IPS-20b (cell line): ENCODE measurements around the gene CFAP46.

Source experiments
- H3K27ac ChIP-seq: one replicate; pipeline ENCODE4 v1.5.1; 2013; ENCODE audit warnings: low read length
- H3K27me3 ChIP-seq: 2 replicates; pipeline ENCODE4 v1.6.1; 2013; ENCODE audit warnings: mild to moderate bottlenecking, low read length, inconsistent platforms; ENCODE audit not compliant: insufficient read depth
- H3K36me3 ChIP-seq: 2 replicates; pipeline ENCODE4 v1.6.1; 2013; ENCODE audit warnings: low read depth, mild to moderate bottlenecking, inconsistent platforms, low read length, moderate library complexity; ENCODE audit not compliant: insufficient read depth
- H3K4me1 ChIP-seq: 2 replicates; pipeline ENCODE4 v1.6.1; 2013; ENCODE audit warnings: mild to moderate bottlenecking, control low read depth, inconsistent platforms, low read length, moderate library complexity; ENCODE audit not compliant: insufficient read depth
- H3K4me3 ChIP-seq: 2 replicates; pipeline ENCODE4 v1.5.1; 2013; ENCODE audit warnings: mild to moderate bottlenecking, low read length, inconsistent platforms
- H3K9ac ChIP-seq: 2 replicates; pipeline ENCODE4 v1.6.1; 2013; ENCODE audit warnings: low read depth, mild to moderate bottlenecking, inconsistent platforms, low read length, moderate library complexity
- H3K9me3 ChIP-seq: 2 replicates; pipeline ENCODE4 v1.6.1; 2013; ENCODE audit warnings: mild to moderate bottlenecking, low read depth, low read length, inconsistent platforms; ENCODE audit not compliant: insufficient read depth

Gene CFAP46

GRCh38 chr10:132815168-132815857, 127.1 kb downstream of the CFAP46 start:
- H3K9ac ChIP-seq = no peak overlapping the region
- H3K36me3 ChIP-seq = no peaks in the 10 kb centered on the region
- no peak overlapping the region for H3K4me3 ChIP-seq
- H3K4me1 ChIP-seq = no peaks in the 10 kb centered on the region
- H3K9me3 ChIP-seq = peaks cover 6% of the 10 kb centered on the region; the same call in 1 of the 2 replicates
- H3K27ac ChIP-seq = no peak overlapping the region
- H3K27me3 ChIP-seq = no peaks in the 10 kb centered on the region

DNA sequence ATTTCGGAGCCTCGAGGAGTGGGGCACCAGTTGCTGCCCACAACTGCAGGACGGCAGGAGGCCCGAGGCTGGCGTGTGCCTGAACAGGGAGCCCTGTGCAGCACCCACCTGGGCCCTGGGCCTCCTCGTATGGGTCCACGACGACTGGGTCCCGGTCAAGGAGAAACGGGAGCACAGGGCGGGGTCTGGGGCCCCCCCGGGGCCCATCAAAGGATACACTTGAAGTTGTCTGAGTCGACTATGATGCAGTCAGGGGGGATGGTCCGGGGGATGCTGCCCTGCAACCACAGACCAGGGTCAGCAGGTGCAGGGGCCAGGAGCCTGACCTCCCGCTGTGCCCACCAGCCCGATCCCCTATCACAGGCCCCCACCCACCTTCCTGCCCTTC, 127.9 kb downstream of the CFAP46 start:
- H3K9ac ChIP-seq = no peak overlapping the region
- no peaks in the 10 kb centered on the region for H3K9me3 ChIP-seq
- no peaks in the 10 kb centered on the region for H3K27me3 ChIP-seq
- no peak overlapping the region for H3K4me3 ChIP-seq
- H3K27ac ChIP-seq = no peak overlapping the region
- H3K36me3 ChIP-seq = no peaks in the 10 kb centered on the region
- no peaks in the 10 kb centered on the region for H3K4me1 ChIP-seq

DNA sequence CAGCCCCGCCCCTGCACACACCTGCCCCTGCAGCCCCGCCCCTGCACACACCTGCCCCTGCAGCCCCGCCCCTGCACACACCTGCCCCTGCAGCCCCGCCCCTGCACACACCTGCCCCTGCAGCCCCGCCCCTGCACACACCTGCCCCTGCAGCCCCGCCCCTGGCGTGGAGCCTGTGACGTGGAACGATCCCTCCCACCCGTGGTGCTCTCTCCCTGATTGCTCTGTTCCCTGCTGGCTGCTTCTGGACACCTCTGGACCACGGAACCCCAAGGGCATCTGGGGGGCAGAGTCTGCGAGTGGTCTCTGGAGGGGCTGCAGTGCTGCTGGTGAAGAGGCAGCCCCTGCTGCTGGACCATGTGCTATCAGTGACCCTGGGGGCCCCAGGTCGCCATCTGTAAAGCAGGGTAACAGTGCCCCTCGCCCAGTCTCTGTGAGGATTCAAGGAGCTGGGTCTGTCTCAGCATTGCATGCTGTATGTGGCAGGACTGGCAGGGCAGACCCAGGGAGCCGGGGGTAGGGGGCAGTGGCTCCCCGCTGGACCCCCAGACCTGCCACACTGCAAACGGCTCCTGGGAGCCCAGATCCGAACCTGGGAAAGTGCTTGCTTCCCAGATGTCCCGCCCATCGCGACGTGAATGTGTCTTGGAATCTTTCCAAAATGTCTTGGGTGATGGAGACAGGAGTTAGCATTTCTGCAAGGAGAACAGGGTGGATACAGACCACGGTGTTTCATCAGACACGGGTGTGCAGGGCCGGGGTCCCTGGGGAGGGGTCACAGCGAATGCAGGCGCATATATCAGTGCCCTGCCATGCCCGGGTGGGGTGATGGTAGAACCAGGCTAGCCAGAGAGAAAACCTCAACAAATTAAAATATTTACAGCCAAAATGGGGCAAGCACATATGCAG, 128.6 kb downstream of the CFAP46 start:
- H3K9me3 ChIP-seq = no peaks in the 10 kb centered on the region
- no peaks in the 10 kb centered on the region for H3K27me3 ChIP-seq
- no peaks in the 10 kb centered on the region for H3K36me3 ChIP-seq
- no peak overlapping the region for H3K27ac ChIP-seq
- no peaks in the 10 kb centered on the region for H3K4me1 ChIP-seq
- H3K4me3 ChIP-seq = no peak overlapping the region
- no peak overlapping the region for H3K9ac ChIP-seq

DNA sequence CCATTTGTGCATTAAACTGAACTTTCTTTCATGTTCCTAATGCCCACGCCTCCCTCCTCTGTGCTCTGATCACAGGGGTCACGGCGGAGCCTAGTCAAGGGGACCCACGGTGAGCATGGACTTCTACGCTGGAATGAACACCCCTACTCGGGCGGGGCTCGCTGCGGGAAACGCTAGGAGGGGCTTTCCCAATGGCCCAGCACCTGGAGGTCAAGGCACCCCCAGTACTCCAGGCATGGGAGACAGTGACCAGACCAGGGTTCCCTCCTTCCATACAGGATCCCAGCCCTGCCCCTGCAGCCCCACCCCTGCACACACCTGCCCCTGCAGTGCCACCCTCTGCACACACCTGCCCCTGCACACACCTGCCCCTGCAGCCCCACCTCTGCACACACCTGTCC, 129.4 kb downstream of the CFAP46 start:
- Histone ChIP-seq H3K4me3 (no peak overlapping the region), H3K27ac (no peak overlapping the region), H3K36me3 (no peaks in the 10 kb centered on the region), H3K4me1 (no peaks in the 10 kb centered on the region), H3K9ac (no peak overlapping the region), H3K9me3 (no peaks in the 10 kb centered on the region), H3K27me3 (no peaks in the 10 kb centered on the region)

GRCh38 chr10:132812520-132812919, 129.8 kb downstream of the CFAP46 start:
- no peaks in the 10 kb centered on the region for H3K36me3 ChIP-seq
- H3K9me3 ChIP-seq = no peaks in the 10 kb centered on the region
- no peak overlapping the region for H3K27ac ChIP-seq
- H3K4me3 ChIP-seq = no peak overlapping the region
- no peak overlapping the region for H3K9ac ChIP-seq
- H3K27me3 ChIP-seq = no peaks in the 10 kb centered on the region
- H3K4me1 ChIP-seq = no peaks in the 10 kb centered on the region

DNA sequence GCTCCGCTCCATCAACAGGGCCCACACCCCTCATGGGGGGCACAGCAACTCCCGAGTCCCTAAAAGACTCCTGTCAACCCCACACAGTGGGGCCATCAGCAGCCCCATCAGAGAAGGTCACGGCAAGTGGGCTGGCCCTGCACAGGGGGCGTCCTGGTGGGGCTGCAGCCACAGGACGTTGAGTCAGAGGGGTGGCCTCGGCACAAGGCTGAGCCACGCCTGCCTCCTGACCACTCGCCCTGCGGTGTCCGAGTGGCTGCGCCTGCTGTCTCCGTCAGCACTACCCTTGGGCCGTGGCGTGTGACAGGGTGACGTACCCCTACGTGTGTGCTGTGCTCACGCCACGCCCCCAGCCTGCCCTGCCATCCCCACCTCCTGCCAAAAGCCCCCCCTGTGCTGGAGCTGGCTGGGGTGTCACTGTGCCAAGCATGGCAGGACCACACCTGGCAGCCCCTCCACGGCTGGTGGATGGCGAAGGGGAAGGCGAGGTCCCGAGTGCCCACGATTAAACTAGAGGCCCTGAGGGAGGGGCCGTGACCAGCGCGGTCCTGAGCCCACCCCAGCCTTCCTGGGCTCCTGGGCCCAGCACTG, 130.4 kb downstream of the CFAP46 start:
- Histone ChIP-seq H3K27ac (no peak overlapping the region), H3K36me3 (no peaks in the 10 kb centered on the region), H3K4me3 (no peak overlapping the region), H3K4me1 (no peaks in the 10 kb centered on the region), H3K9me3 (no peaks in the 10 kb centered on the region), H3K9ac (no peak overlapping the region), H3K27me3 (no peaks in the 10 kb centered on the region)

DNA sequence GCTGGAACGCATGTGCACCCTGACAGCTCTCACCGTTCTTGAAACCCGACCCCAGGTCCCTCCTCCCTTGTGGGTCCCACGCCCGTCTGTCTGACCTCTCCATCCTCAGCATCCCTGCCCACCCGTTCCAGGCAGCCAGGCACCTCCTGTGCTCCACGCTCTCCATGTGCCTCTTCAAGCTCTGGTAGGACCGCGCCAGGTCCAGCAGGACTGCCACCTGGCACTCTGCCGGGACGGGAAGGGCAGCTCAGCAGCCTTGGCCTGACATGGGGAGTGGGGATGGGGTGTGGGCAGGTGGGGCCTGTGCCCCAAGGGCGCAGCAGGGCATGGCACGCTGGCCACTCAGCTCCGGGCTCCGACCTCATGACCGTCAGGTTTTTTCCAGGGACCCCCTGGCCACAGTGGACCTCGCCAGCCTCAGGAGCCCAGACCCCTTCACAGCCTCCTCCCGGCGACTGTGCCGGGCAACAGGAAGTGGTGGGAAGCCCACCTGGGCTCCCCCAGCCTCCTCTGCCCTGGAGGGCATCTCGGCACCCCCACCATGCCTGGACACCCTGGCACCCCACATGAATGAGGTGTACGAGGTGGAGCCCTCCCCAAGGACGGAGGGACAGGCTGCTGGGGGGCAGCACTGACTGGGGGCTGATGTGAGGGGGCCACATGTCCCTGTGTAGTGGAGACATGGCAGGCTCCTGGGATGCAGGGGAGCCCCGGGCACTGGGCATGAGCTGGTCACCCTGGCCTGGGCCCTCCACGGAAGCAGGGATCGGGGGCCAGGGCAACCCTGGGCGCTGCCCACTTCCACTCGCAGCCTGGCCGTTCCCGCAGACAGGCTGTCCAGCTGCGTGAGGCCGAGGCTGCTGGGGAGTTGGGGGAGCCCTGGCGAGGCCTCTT, 131.3 kb downstream of the CFAP46 start:
- H3K36me3 ChIP-seq = no peaks in the 10 kb centered on the region
- no peak overlapping the region for H3K9ac ChIP-seq
- H3K9me3 ChIP-seq = no peaks in the 10 kb centered on the region
- no peak overlapping the region for H3K4me3 ChIP-seq
- no peak overlapping the region for H3K27ac ChIP-seq
- no peaks in the 10 kb centered on the region for H3K4me1 ChIP-seq
- no peaks in the 10 kb centered on the region for H3K27me3 ChIP-seq

DNA sequence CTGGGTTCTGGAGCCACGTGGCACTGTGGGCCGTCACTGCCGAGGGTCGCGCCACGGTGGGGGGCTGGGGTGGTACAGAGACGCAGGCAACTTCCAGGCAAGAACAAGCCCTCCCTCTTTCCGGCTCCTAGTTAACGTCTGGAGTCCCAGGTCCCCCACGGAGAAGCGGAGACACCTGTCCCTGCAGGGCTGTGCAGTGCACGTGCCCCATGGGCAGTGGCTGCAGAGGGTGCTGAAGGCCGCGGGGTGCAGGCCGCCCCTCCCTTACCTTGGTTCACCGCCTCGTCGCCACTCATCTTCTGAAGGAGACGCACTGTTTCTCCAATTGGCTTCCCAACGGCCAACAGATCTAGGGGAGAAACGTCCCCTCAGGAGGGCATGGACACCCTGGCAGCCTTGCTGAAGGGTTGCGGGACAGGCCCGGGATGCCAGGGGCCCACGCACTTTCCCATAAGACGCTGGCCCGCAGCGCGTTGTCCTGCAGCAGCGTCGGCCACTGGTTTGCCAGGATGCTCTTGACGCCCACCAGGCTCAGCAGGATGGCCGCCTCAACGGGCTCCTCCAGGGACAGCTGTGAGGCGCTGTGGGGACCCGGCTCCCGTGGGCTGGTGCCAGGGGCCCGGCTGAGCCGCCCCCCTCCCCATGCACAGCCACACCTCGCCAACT, 132.1 kb downstream of the CFAP46 start:
- H3K36me3 ChIP-seq = no peaks in the 10 kb centered on the region
- no peak overlapping the region for H3K4me3 ChIP-seq
- H3K27me3 ChIP-seq = no peaks in the 10 kb centered on the region
- no peaks in the 10 kb centered on the region for H3K4me1 ChIP-seq
- H3K9me3 ChIP-seq = no peaks in the 10 kb centered on the region
- no peak overlapping the region for H3K9ac ChIP-seq
- H3K27ac ChIP-seq = no peak overlapping the region

DNA sequence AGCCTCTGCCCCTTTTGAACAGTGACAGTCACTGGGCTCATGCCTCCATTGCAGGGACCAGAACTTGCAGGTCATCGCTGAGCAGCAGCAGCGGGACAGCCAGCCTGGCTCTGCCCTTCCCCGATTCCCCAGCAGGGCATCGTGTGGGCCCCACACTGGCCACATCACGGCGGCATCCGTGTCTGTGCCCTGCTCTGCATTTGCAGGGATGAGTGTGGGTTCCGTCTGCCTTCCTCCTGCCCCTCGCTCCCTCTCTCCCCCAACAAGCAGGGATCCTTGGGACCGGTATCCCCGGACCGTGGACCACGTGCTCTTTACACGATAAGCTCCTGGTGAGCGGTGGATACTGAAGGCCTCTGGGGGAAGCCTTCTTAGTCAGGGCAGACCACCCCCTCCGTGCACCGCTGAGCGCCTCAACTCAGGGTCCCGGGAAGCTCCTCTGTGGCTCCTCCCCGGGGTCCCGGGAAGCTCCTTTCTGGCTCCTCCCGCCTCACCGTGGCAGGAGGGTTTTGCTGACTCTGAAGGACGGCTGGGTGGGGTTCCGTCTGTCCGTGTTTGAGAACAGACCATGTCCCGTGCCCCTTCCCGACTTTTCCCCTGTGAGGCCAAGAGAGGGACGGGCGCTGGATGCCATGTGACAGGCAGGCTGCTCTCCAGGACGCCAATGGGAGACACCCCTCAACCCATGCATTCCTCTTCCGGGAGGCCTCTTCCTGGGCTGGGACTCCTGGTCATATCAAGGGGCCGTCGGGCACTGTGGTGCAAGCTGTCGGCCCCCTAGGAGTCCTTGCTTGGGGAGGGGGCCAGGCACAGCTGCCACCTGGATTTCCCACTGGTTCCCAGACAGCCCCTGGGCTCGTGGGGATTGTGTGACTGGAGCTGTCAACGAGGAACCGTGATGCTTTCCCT, 132.9 kb downstream of the CFAP46 start:
- Histone ChIP-seq H3K9me3 (no peaks in the 10 kb centered on the region), H3K27ac (no peak overlapping the region), H3K4me3 (no peak overlapping the region), H3K9ac (no peak overlapping the region), H3K27me3 (no peaks in the 10 kb centered on the region), H3K36me3 (no peaks in the 10 kb centered on the region), H3K4me1 (no peaks in the 10 kb centered on the region)

DNA sequence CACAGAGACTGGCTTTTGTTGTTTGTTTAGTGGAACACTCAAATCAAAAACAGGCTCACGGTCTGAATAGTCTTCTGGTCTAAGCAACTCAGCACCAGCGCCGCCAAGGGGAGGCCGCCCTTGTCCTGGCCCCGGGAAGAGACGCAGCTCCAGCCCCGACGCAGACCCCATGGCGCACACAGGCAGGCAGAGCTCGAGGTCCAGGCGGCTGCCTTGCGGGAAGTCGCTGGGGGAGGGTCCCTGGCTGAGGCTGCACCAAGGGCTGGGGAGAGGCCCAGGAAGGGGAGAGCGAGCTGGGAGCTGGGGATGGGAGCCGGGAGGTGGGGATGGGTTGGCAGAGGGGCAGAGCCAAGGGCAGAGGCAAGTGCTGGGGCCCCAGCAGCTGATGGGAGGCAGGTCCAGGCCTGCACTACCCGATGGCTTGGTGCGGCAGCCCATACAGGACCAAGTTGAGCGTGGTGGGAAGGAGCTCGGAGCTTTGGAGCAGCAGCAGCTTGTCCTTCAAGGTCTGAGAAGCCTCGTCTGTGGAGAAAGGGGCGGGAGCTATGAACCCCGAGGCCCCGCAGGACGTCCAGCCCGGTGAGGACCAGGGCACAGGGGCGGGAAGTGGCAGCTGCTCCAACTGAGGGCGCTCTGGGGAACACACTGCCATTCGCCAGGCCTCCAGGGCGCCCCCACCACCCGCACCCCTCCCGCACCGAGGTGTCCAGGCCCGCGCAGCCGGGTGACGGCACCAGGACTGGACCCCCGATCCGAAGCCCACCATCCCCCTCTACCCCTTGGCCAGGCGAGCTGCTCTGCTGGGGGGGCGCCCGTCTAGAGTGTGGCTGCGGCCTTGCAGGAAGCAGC, 133.8 kb downstream of the CFAP46 start:
- Histone ChIP-seq H3K9me3 (no peaks in the 10 kb centered on the region), H3K27me3 (no peaks in the 10 kb centered on the region), H3K36me3 (no peaks in the 10 kb centered on the region), H3K27ac (no peak overlapping the region), H3K9ac (no peak overlapping the region), H3K4me3 (no peak overlapping the region), H3K4me1 (no peaks in the 10 kb centered on the region)
